Suprapubic skin (tissue), 4 donors: ENCODE results near the gene MFSD6. TPM values are rescaled to one million over a fixed set of nuclear protein-coding genes. Genes with fewer than 3 reads are reported as not detected.

Source experiments
- DNase-seq, 2 donors: peaks; one replicate each; pipeline ENCODE4 v3.0.0-alpha.2; 2019; ENCODE audit warnings: low spot score in 2 of 2
- H3K27ac ChIP-seq: fragments of 200-600 bp; sonication (generic); one replicate; pipeline ENCODE4 v1.5.1; 2019
- H3K27me3 ChIP-seq: fragments of 200-600 bp; sonication (generic); one replicate; pipeline ENCODE4 v1.5.1; 2019
- H3K36me3 ChIP-seq: fragments of 200-600 bp; sonication (generic); one replicate; pipeline ENCODE4 v1.5.1; 2019
- H3K4me1 ChIP-seq: fragments of 200-600 bp; sonication (generic); one replicate; pipeline ENCODE4 v1.5.1; 2019
- H3K4me3 ChIP-seq: fragments of 200-600 bp; sonication (generic); one replicate; pipeline ENCODE4 v1.5.1; 2019; ENCODE audit warnings: mild to moderate bottlenecking
- H3K9me3 ChIP-seq: fragments of 200-600 bp; sonication (generic); one replicate; pipeline ENCODE4 v1.5.1; 2019
- CTCF ChIP-seq, 2 donors: fragments of 200-600 bp in 1 of 2; fragments of 450-650 bp in 1 of 2; sonication (generic) in 1 of 2; IDR thresholded peaks; one replicate each; pipeline ENCODE4 v1.5.1; 2016 to 2019; ENCODE audit warnings: antibody characterized with exemption in 2 of 2, mild to moderate bottlenecking in 1 of 2, moderate library complexity in 1 of 2
- EP300 ChIP-seq: sonication (generic); formaldehyde crosslinking; IDR thresholded peaks from one replicate; pipeline ENCODE4 v1.6.1; 2017; ENCODE audit warnings: antibody characterized with exemption
- POLR2A ChIP-seq, 2 donors: fragments of 450-650 bp; IDR thresholded peaks; one replicate each; pipeline ENCODE4 v1.6.1; 2017; ENCODE audit warnings: antibody characterized with exemption in 2 of 2, mild to moderate bottlenecking in 2 of 2, moderate library complexity in 2 of 2
- POLR2AphosphoS5 ChIP-seq, 3 donors: sonication (generic); formaldehyde crosslinking; IDR thresholded peaks; one replicate each; pipeline ENCODE4 v1.6.1; 2017; ENCODE audit warnings: antibody characterized with exemption in 3 of 3
- WGBS: methylation state at CpG from one replicate; pipeline ENCODE4 v1.1.5; 2018; 5-methylcytosine and 5-hydroxymethylcytosine counted together
- total RNA-seq, 4 donors: library from RNA; depleted of rRNA; stranded (reverse); fragments of >200 nt; gene quantifications; one replicate each; pipeline ENCODE4 v1.1.0, GENCODE V29; 2016

Gene MFSD6
- total RNA-seq, 4 donors from 2014 or later = 182 to 295 (median 199) TPM

DNA sequence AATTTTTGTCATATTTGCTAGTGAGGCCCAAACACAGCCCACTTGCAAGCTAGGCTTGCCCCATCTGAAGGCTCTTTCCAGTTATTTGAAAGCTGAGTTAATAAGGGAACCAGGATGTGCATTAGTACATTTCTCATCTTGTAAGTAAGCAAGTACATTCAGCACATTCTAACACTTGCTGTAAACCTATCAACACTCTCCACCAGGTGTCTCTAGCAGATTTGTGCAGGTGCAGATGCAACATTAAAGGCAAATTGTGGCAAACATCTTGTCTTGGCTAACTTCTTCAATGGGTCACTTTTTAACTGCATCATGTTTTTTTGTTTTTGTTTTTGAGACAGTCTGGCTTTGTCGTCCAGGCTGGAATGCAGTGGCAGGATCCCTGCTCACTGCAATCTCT, 25.3 kb upstream of the MFSD6 start:
- H3K4me1 ChIP-seq = peaks cover 5% of the 10 kb centered on the region
- no peak overlapping the region for H3K4me3 ChIP-seq
- no peaks in the 10 kb centered on the region for H3K9me3 ChIP-seq
- no peaks in the 10 kb centered on the region for H3K27me3 ChIP-seq
- no peak overlapping the region for H3K27ac ChIP-seq
- no peak for DNase-seq
- no peaks in the 10 kb centered on the region for H3K36me3 ChIP-seq
- WGBS = 20% methylated on average over 1 of the region's 1 CpG
- TF ChIP-seq CTCF (IDR thresholded peaks at IDR 0.05) (peak in 1 of 2 donors; percentile 38), EP300 (no peak)

- H3K4me1 ChIP-seq = no peaks in the 10 kb centered on the region
- H3K27me3 ChIP-seq = no peaks in the 10 kb centered on the region
- H3K9me3 ChIP-seq = no peaks in the 10 kb centered on the region
- no peaks in the 10 kb centered on the region for H3K36me3 ChIP-seq
- 95% methylated on average over 3 of the region's 3 CpGs for WGBS
- H3K27ac ChIP-seq = no peak overlapping the region
- TF ChIP-seq POLR2A (IDR thresholded peaks at IDR 0.05) (no peak), CTCF (IDR thresholded peaks at IDR 0.05) (no peak), EP300 (no peak), POLR2AphosphoS5 (IDR thresholded peaks at IDR 0.05) (no peak)
- H3K4me3 ChIP-seq = no peak overlapping the region
- DNase-seq = no peak
Measured at GRCh38 chr2:190387422-190387821, 20.7 kb upstream of the MFSD6 start.

DNA sequence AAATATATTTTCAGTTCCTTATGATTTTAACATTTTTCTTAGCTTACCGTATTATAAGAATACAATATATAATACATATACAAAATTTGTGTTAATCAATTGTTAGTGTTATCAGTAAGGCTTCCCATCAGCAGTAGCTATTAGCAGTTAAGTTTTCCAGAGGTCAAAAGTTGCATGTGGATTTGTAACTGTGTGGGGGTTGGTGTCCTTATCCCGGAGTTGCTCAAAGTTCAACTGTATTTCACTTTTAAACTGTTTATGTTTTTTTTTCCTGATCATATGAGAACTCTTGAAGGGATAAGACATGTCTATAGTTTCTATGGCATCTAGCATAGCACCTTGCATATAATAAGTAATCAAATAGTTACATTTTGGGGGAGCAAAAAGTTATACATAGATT, 11.9 kb upstream of the MFSD6 start:
- Histone ChIP-seq H3K9me3 (no peaks in the 10 kb centered on the region), H3K4me3 (no peak overlapping the region), H3K4me1 (no peaks in the 10 kb centered on the region), H3K27ac (no peak overlapping the region), H3K36me3 (no peaks in the 10 kb centered on the region), H3K27me3 (no peaks in the 10 kb centered on the region)
- TF ChIP-seq POLR2AphosphoS5 (IDR thresholded peaks at IDR 0.05) (no peak), CTCF (IDR thresholded peaks at IDR 0.05) (no peak), POLR2A (IDR thresholded peaks at IDR 0.05) (no peak), EP300 (no peak)
- DNase-seq = no peak
- 86% methylated on average over 2 of the region's 2 CpGs for WGBS

GRCh38 chr2:190402986-190403603, 5.1 kb upstream of the MFSD6 start:
- Histone ChIP-seq H3K9me3 (no peaks in the 10 kb centered on the region), H3K4me3 (no peak overlapping the region), H3K27me3 (no peaks in the 10 kb centered on the region), H3K27ac (no peak overlapping the region), H3K36me3 (no peaks in the 10 kb centered on the region), H3K4me1 (peaks cover 7% of the 10 kb centered on the region)
- DNase-seq = no peak
- TF ChIP-seq POLR2AphosphoS5 (IDR thresholded peaks at IDR 0.05) (no peak), POLR2A (IDR thresholded peaks at IDR 0.05) (no peak), EP300 (no peak), CTCF (IDR thresholded peaks at IDR 0.05) (no peak)
- 70% methylated on average over 5 of the region's 5 CpGs for WGBS

DNA sequence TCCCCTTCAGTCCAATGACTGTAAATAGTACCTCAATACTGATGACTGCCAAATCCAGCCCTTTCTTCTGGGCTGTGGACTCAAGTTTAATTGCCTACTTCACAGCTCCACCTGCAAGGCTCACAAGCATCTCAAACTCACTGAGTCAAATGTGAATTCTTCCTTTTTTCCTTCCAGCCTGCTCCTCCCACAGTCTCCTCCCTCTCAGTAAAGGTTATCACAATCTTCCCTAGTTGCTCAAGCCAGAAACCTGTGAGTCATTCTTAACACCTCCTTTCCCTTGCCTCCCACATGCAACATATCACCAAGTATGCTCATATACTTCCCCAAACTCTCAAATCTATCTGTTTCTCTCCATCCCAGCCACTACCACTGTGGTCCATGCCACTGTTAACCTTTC, 3.7 kb upstream of the MFSD6 start:
- no peak for TF ChIP-seq CTCF (IDR thresholded peaks at IDR 0.05)
- TF ChIP-seq POLR2A (IDR thresholded peaks at IDR 0.05) = no peak
- no peak for TF ChIP-seq POLR2AphosphoS5 (IDR thresholded peaks at IDR 0.05)
- no peak for TF ChIP-seq EP300
- Histone ChIP-seq H3K27ac (peak overlapping the region; percentile 15), H3K36me3 (no peaks in the 10 kb centered on the region), H3K27me3 (no peaks in the 10 kb centered on the region), H3K4me3 (no peak overlapping the region), H3K4me1 (peaks cover 13% of the 10 kb centered on the region), H3K9me3 (no peaks in the 10 kb centered on the region)
- DNase-seq = no peak
